Measurements from ENCODE around the gene ITM2C.

The ITM2C gene

GRCh38 chr2:230823264-230823964, 41.3 kb upstream of the ITM2C start:
- no peak for FAIRE-seq
- no peak for DNase-seq (ENCODE audit: insufficient read length, low spot score)
- TF ChIP-seq, protein P1, sequence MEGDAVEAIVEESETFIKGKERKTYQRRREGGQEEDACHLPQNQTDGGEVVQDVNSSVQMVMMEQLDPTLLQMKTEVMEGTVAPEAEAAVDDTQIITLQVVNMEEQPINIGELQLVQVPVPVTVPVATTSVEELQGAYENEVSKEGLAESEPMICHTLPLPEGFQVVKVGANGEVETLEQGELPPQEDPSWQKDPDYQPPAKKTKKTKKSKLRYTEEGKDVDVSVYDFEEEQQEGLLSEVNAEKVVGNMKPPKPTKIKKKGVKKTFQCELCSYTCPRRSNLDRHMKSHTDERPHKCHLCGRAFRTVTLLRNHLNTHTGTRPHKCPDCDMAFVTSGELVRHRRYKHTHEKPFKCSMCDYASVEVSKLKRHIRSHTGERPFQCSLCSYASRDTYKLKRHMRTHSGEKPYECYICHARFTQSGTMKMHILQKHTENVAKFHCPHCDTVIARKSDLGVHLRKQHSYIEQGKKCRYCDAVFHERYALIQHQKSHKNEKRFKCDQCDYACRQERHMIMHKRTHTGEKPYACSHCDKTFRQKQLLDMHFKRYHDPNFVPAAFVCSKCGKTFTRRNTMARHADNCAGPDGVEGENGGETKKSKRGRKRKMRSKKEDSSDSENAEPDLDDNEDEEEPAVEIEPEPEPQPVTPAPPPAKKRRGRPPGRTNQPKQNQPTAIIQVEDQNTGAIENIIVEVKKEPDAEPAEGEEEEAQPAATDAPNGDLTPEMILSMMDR (IDR thresholded peaks at IDR 0.05; ENCODE audit: insufficient read depth, missing control alignments), result no peak

DNA sequence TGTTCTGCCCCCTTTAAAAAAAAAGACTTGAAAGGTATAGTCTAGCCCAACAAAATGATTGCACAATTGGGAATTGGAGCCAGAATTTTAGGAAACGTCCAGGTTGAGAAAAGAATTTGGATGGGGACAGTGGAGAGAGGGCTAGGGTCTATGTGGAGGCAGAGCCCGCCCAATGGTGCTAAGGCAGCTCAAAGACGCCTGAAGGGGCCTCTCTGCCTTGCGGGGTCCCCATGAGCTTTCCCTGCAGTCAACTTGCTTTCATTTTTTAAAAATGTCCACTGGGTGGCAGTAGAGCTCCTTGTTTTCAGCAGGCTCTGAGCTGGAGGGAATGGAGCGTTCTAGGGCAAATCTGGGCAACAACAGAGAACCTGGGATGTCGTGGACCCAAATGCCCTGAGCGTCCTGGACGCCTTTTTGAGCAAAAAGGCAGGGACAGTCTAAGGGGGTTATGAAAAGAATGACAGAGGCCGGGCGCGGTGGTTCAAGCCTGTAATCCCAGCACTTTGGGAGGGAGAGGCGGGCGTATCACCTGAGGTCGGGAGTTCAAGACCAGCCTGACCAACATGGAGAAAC, 40.2 kb upstream of the ITM2C start:
- TF ChIP-seq, protein P1 (IDR thresholded peaks at IDR 0.05; ENCODE audit: insufficient read depth, missing control alignments), result peak; percentile 80
- FAIRE-seq (no peak), DNase-seq (ENCODE audit: insufficient read length, low spot score) (peak; percentile 35)

DNA sequence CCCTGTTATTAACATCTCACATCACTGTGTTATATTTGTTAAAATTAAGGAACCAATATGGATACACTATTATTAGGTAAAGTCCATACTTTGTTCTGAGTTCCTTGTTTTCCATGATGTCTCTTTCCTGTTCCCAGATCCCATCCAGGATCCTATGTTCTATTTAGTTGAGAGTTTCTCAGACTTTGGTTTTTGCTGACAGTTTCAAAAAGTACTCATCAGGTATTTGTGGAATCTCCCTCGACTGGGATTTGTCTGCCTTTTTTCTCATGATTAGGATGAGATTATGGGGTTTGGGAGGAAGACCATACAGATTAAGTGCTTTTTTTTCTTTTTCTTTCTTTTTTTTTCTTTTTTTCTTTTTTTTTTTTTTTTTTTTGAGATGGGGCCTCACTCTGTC, 39.4 kb upstream of the ITM2C start:
- FAIRE-seq (no peak), DNase-seq (ENCODE audit: insufficient read length, low spot score) (no peak)
- TF ChIP-seq, protein P1 (IDR thresholded peaks at IDR 0.05; ENCODE audit: insufficient read depth, missing control alignments), result no peak

- TF ChIP-seq, protein P1 (IDR thresholded peaks at IDR 0.05; ENCODE audit: insufficient read depth, missing control alignments), result no peak
- no peak for FAIRE-seq
Observed at GRCh38 chr2:230827774-230828271, 36.9 kb upstream of the ITM2C start.

DNA sequence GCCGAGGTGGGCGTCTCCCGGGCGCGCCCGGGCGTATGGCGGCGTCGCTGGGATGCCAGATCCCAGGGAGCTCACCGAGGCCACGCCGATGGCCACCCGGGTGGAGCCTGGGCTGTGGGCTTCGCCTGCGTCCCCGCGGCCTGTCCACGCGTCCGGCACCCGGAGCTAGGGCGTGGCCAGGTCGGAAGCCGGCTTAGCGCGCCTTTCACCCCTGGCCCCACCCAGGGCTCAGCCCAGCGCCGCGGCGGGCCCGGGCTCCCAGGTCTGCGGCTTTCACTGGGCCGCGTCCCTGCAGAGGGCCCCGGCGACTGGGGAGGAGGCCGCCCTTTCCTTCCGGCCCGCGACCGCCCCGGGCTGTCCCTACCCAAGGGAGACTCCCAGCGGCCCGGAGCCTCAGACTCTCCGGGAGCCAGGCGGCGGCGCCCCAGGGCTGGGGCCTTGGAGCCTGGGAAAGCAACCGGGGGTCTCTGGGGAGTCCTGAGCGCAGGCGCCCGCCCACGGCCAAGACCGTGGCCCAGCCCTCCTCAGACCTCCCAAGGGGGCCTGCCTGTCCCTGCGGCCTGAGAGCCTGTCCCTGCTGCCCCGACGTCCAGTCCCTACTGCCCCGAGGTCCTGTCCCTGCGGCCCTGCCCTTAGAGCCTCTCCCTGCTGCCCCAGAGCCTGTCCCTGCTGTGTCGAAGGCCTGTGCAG, 36.3 kb upstream of the ITM2C start:
- TF ChIP-seq, protein P1 (IDR thresholded peaks at IDR 0.05; ENCODE audit: insufficient read depth, missing control alignments), result no peak
- DNase-seq (ENCODE audit: insufficient read length, low spot score) (no peak), FAIRE-seq (no peak)

More at GRCh38 chr2:230827774-230828271, 36.9 kb upstream of the ITM2C start:
- no peak for DNase-seq (ENCODE audit: insufficient read length, low spot score)

DNA sequence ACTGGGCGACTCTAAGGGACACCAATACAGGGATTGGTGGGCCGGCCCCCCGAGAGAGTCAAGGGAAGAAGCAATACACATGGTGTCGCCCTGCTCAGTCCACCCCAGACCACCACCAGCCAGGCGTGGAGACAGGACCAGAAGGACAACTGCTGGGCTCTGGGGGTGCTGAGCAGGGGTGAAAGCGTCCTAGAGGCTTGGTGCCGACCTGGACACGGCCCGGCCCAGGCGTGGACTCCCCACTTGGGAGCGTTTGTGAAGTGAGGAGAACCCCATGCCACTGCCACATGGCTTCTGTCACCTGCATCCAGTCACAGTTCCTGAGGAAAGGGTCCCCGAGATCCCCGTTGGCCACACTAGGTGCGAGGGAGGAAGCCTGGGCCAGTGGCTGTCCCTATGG, 35.4 kb upstream of the ITM2C start:
- TF ChIP-seq, protein P1 (IDR thresholded peaks at IDR 0.05; ENCODE audit: insufficient read depth, missing control alignments), result no peak
- FAIRE-seq, result no peak

More for the DNA sequence above, 35.4 kb upstream of the ITM2C start:
- DNase-seq (ENCODE audit: insufficient read length, low spot score), result no peak

All from D721Med (cell line).